Lower leg skin (tissue), 3 donors: ENCODE data around the gene ZNF485.

Experiments
- POLR2A ChIP-seq, 2 donors: fragments of 450-650 bp; IDR thresholded peaks; one replicate each; pipeline ENCODE4 v1.6.1; 2016 to 2017; ENCODE audit warnings: antibody characterized with exemption in 2 of 2, mild to moderate bottlenecking in 1 of 2, moderate library complexity in 1 of 2
- TF ChIP-seq, protein P1 (sequence below), 3 donors: fragments of 450-650 bp; IDR thresholded peaks; one replicate each; pipeline ENCODE4 v1.5.1; 2016; ENCODE audit warnings: antibody characterized with exemption in 3 of 3, mild to moderate bottlenecking in 3 of 3, moderate library complexity in 2 of 3

- TF ChIP-seq POLR2A (IDR thresholded peaks at IDR 0.05): no peak
- TF ChIP-seq, protein P1, sequence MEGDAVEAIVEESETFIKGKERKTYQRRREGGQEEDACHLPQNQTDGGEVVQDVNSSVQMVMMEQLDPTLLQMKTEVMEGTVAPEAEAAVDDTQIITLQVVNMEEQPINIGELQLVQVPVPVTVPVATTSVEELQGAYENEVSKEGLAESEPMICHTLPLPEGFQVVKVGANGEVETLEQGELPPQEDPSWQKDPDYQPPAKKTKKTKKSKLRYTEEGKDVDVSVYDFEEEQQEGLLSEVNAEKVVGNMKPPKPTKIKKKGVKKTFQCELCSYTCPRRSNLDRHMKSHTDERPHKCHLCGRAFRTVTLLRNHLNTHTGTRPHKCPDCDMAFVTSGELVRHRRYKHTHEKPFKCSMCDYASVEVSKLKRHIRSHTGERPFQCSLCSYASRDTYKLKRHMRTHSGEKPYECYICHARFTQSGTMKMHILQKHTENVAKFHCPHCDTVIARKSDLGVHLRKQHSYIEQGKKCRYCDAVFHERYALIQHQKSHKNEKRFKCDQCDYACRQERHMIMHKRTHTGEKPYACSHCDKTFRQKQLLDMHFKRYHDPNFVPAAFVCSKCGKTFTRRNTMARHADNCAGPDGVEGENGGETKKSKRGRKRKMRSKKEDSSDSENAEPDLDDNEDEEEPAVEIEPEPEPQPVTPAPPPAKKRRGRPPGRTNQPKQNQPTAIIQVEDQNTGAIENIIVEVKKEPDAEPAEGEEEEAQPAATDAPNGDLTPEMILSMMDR (IDR thresholded peaks at IDR 0.05): no peak
Observed at GRCh38 chr10:43655311-43655710, 49.1 kb downstream of the ZNF485 start.
